Fibroblast of the conjunctiva (primary cell): ENCODE data around the gene PTPN7.
"Not testable (repeated sequence)": the region's sequence is repeated elsewhere in the genome, so short reads cannot be mapped to it uniquely, and the experiment has no call there.

Source experiments
- DNase-seq: peaks from one replicate; pipeline ENCODE4 v3.0.0-alpha.2; 2010; ENCODE audit warnings: low read depth

Gene PTPN7

DNA sequence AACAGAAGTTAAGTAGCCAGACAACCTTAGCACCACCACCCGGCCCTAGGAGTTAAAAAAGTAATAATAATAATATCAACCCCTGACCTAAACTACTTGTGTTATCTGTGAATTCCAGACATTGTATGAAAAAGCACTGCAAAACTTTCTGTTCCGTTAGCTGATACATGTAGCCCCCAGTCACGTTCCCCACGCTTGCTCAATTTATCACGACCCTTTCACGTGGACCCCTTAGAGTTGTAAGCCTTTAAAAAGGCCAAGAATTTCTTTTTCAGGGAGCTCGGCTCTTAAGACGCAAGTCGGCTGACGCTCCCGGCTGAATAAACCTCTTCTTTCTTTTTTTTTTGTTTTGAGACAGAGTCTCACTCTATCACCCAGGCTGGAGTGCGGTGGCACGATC is 6.7 kb upstream of the PTPN7 start:
- DNase-seq: not testable (repeated sequence)

DNA sequence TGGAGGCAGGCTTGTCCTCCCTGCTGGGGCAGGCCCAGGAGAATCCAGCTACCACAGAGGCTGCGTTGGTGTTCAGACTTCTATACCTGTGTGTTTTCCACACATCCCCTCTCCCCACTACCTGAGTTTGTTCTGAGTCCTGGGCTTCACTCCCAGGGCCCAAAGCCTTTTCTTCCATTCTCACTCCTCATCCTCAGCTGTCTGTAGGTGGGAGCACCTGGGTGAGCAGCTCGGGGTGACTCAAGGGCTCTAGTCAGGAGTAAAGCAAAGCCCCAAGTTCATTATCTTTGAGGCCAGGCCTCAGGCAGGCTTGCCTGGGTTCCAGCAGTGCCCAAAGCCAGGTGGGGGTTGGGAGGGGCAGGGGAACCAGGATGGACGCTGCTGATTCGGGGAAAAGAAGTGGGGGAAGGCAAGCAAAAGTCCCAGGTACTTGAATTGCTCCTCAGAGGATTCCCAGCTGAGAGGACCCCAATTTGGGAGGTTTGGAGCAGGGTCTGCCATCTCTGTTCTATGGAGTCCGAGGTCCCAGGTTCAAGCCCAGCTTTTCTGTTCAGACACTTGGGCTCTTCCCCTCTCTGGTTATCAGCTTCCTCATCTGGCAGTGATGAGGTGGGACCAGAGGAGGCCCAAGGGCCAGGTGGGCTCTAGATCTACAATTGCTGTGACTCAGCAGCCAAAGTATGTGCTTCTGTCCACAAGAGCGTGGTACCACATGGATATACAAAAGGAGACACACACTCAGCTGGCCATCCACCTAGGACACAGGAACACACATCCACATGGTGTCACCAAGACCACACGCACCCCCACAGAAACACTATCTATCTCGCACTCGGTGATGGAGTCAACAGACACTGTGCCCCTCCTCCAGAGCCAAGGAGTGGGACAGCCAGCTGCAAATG is 5.8 kb upstream of the PTPN7 start:
- no peak for DNase-seq

DNA sequence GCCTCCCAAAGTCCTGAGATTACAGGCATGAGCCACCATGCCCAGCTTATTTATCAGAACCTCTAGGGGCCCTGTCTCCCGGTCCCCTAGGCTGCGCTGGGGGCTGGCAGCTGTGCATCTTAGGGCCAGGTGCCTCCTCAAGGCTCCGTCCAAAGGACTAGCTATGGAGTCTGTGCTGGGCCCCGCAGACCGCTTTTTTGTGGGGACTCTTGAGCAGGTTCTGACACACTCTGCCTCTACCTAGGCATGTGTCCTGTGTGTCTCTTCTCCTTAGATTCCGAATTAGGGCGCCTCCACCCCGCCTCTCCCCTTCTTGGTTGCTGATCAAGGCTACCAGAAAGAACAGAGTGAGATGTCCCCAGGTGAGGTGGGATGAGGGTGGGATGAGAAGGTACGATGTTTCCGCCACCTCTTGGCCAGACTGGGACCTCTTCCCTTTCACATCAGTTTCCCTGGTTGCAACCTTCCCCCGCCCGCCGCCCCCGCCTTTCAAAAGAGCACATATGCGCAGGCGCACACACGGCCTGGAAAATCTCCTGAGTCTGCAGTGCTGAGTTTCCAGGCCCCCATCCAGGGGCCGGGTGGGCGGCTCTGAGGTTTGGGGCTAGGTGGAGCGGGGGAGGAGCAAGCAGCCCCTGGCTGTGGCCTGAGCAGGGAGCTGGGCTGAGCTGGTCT is 5.0 kb upstream of the PTPN7 start:
- DNase-seq: no peak

DNA sequence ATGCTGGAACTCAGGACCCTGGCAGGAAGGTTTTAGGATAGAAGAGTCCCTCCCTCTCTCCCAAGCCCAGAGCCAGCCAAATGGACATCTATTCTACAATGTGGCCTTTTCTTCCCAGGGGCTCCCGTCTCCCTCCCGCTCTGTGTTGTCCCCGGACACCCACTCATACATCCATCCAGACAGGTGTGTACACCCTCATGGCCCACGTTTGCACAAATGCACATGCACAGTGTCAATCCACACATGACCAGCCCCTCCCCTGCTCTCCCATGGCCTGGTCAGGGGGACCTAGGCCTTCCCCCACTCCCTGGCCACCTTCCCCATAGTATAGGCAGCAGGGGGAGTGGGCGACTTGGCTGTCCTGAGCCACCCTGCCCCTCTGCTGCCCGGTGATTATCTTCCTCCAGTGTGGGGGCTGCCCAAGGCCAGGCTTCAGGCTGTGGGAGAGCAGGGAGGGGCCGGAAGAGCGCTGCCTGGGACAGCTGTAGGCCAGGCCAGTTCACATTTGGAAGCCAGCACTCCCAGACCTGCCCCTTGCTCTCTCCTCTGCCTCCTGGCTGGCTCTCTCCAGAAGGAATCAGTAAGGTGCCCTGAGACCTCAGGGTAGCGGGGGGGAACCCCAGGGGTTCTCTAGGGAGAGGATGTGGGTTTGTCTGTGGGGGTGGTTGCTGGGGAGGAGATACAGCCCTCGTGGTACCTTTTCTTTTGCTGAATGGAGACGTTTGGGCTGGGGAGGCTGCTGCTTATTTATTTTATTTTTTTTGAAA is 4.1 kb upstream of the PTPN7 start:
- DNase-seq: no peak

DNA sequence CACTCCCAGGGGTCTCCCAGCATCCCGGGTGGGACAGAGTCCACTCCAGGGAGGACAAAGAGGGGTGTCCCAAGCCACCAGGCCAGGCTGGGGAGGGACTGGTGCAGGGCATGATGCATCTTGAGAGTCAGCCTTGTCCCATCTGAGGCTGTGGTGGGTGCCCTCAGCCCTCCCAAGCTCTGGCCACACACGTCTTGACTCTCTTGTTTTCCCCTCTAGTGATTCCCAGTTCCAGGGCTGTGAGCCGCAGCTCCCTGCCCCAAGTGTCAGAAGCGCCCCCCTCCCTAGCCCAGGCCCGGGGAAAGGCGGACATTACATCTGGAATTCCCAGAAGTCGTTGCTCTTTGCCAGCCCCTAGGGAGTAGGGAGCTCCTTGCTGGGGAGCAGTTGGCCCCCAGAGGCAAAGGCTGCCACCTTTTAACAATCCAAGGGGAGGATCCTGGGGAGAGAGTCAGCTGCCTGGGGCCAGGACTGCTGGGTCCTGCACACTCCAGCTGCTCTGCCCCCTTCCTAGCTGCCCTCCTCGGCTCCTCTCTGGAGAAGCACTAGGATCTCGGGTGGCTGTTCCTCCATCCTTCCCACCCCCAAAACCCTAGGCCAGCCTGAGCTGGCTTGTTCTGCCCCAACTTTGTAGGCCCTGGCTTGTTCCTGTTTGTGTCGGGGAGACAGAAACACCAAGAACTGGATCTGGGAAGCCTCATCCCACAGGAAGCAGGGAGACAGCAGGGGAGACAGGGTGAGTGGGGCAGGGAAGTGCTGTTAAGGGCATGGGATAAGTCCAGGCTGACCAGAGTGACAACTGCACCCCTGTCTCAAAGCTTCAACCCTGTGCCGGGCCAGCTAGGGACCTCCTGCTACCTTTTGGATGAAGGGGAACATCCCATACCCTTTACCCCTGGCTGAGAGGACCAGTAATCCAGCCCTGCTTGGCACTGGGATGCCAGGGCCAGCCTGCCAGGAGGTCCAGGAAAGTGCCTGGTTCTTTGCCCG is 3.2 kb upstream of the PTPN7 start:
- no peak for DNase-seq

DNA sequence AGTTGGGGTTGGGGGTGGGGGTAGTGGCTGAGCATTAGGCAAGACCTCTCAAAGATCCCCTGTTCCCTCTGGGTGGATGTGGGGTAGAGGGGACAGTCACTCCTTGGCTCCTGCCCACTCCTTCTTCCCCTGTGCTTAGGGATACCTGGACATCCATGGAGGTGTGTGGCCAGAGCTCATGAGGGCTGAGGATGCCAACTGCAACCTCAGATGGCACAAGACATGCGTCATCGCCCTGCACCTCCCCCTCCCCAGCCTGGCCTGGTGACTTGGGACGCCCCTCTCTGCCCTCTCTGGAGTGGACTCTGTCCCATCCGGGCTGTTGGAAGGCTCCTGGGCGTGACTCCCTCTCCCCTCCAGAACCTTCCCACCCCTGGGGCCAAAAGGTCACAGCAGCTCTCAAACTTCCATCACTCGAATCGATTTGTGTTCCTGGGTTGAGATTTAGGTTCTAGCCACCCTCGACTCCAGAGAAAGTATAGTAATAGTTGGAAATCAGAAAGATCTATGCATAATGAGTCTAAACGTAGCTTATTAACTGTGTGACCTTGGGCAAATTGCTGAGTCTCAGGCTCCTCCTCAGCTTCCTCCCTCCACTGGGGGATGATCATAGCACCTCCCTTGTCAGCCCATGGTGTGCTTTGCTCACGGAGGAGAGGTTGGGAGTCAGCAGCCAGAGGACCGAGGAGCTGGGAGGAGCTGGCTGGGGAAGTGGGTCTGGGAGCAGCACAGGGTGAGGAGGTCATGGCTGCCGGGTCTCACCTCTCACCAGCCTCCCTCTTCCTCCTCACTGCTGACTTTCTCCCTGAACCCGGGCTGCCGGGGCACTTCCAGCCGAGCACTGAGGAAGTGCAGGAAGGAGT is 2.2 kb upstream of the PTPN7 start:
- no peak for DNase-seq

DNA sequence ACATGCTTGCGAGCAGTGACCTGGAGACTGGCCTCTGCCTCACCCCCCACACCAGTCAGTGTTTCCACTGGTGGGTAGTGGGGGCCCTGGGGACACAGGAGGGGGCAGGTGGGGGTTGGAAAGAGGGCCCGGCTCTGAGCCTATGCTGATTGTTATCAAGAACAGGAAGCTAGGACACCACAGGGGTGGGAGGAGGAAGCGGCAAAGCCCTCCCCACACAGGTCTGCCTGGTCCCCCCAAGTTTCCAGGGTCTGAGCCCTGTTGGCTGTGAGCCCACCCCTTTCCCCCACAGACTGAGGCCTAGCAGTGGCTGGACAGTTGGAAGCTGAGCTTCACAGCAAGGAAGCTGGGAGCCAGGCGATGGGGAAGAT is 1.6 kb upstream of the PTPN7 start:
- DNase-seq: no peak

DNA sequence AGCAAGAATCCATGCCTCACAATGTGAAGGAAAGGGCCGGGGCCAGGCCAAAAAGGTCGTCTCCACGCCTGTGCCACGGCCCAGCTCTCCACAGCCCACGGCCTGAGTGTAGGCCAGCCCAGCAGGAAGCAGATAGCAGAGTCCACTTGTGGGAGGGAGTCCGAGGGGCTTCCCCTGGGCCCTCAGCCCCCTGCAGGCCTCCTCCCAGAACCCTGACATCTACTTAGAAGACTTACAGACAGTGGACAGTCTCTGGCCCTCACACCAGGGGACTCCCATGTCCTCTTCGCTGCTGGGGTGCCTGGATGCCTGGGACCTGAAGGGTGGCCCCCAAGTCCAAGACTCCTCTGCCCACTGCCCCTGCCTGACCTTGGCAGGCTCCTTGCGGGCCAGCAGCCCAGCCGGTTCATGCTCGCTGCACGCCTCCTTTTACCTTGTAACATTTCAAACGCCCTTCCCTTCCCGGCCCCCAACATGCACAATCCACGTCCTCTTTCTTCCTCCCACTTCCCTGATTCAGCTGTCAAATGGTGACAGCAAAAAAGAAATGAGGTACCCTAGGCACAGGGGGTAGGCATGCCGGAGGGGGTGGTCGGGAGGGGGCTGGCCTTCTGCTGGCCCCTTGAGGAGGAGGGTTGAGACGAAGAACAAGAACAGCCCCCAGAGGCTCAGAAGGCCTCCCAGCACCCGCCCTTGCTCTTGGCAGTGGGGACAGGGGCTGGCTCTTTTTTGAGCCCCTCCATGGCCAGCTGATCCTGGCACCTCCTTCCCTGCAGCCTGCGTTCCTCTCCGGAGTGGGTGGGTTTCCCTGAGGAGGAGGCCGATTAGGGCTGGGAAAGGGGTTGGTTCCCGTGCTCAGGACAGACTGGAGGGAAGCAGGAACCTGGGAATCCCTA is 997 bp upstream of the PTPN7 start:
- DNase-seq: no peak

DNA sequence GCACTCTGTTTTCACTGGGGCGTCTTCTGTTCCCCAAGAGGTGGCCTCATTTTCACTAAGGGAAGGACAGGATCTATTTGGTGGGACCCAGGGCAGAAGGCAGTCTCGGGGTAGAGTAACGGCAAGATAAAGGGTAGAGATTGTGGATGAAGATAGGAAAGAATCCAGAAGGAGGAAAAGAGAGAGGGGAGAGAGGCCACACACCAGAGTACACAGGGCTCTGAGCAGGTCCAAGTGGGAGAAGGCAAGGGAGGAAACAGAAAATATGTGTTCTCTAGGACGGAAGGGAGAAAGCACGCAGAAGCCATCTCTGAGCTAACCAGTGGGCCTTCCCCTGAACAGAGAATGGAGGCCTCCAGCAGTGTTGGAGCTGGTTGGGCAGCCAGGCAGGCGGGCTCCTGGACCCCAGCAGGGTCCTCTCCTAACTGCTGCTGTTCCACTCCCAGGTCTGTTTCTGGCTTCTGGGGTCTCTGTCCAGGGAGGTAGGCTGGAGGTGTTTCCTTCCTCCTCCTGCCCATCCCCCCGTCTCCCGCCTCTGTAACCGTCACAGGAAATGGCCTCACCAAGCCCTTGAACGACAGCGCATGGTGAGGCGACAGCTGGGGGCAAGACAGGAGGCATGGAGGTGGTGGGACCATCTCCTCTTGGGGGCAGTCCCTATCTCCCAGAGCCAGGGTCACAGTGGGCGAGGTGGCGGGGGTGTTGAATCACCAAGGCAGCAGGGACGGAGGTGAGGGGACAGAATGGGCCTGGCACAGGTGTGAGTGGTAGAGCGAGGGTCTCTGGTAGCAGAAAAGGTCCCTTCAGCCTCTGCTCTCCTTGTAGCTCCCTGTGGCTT is 649 bp downstream of the PTPN7 start:
- DNase-seq: no peak

DNA sequence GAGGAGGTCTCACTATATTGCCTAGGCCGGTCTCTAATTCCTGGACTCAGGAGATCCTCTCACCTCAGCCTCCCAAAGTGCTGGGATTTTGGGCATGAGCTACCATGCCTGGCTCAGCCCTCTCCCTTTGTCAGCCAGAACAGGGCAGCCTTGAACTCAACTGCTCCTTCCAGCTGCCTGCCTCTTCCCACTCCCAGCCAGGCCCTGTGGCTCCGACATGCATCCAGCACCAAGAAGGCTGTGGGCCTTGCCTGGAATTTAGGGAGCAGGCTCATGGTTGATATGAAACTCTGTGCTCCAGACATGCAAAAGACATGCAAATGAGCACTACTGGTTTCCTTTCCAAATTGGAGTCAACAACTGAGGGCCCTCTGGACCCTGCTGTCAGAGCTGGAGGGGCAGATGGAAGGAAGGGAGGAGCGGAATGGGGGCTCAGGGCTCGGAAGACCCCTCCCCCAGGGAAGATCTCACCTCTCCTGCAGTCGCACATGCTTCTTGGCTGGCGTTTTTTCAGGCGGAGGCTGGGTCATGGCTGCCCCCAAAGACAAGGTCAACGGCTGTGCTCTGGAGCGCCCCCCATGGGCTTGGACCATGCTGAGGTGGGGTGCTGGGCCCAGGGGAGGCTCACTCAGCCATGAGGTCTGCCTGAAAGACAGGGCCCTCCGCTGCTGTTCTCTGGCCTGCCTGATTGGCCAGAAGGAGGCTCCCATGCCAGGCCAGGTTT is 1.4 kb downstream of the PTPN7 start:
- DNase-seq: no peak

DNA sequence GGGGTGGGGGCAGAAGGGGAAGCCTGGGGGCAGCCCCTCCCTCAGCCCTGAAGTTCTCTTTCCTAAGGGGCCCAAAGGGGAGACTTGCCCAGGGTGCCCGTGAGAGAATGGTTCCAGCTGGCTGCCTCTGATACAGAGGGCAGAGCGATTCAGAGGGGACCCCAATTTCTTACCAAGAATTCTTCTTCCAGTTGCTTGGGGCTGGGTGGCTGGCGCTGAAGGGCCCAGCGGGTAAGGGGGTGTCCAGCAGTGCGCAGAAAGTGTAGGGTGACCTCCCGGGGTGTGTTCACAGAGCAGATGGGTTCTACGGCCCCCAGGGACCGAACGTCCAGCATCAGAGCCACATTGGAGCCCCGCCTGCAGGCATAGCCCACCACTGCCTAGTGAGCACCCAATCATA is 2.5 kb downstream of the PTPN7 start:
- DNase-seq: no peak

DNA sequence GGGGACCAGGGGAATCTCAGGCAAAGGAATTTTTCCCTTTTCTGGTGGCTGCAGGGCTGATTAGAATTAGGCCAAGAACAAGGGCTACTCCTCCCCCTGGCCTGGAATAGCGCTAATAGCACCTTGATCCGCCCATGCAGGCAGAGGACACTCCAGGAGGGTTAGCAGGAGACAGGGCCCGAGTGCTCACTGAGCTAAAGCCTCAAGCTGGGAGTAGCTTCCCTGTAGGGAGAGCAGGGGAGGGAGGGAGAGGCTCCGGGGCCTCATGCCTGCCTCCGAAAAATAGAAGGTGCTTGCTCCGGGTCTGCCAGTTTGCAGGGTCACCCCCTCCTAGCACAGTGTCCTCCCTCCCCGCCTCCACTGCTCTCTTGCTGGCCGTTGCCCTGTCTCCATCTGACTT is 3.8 kb downstream of the PTPN7 start:
- DNase-seq: no peak

DNA sequence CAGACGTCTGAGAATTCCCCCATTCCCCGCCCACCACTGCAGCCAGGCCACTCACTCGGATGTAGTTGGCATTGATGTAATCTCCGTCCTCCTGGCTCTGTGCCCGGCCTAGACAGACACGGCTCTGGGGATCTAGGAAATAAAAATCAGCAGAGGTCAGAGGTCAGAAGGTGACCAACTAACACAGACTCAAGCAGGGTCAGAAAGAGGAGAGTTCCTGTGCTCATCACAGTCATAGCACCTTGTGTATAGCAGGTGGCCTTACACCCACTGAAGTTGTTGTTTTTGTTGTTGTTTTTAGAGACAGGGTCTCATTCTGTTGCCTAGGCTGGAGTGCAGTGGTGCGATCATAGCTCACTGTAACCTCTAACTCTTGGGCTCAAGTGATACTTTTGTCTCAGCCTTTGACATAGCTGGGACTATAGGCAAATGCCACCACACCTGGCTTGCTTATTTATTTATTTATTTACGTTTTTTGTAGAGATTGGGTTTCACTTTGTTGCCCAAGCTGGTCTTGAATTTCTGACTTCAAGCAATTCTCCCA is 4.9 kb downstream of the PTPN7 start:
- DNase-seq: no peak

DNA sequence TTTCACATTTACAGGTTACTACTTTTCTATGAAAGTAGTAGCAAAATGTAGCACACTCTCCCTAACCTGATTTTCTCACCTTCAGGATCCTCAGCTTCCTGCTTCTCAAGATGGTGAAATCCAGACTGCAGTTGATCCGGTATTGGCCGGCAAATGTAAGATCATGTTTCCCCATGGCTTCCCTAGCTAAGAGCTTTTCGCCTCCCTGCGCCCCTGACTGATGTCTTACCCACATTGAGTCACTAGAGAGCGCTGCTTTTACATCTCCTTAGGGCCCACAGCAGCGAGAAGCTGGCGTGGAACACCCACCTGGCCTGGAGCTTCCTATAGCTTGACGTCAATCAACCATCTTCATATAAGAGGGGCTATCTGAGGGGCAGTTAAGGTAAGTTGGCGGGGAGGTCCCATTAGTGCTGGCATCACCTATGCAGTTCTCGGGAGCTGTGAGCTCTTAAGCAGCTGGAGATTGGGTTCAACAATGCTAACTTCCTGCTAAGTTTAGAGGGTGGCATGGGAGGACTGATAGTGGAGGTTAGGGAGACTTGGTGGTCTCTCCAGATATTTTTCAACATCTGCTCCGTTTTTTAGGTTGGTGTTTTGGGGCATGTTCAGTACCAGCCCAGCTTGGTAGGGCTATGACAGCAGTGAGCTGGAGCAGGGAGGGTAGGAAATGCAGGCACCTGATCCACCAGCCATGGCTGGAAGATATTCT is 5.5 kb downstream of the PTPN7 start:
- peak; percentile 63 for DNase-seq

DNA sequence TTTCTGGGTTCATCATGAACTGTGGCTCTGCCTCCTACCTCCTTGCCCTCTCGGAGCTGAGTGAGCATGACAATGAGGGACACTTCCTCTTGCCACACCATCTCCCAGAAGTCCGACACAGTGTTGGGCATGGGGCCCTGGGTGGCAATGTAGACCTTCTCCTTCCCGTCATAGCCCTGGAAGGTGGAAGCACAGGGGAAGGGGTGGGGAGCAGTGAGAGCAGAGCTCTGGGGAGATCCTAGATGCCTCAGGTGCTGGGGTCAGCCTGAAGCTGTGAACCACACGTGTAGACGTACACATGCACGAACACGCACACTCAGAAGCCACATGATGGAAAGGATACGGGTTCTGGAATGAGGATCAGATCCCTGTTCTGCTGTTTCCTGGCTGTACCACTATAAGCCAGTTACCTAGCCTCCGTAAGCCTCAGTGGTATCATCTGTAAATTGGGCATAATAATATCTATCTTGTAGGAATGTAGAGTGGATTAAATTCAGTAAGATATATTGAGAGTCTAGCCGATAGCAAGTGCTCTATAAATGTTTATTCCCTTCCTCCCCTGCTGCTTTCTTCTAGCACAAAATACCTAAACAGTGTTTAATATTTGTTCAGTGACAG is 6.1 kb downstream of the PTPN7 start:
- DNase-seq: no peak

DNA sequence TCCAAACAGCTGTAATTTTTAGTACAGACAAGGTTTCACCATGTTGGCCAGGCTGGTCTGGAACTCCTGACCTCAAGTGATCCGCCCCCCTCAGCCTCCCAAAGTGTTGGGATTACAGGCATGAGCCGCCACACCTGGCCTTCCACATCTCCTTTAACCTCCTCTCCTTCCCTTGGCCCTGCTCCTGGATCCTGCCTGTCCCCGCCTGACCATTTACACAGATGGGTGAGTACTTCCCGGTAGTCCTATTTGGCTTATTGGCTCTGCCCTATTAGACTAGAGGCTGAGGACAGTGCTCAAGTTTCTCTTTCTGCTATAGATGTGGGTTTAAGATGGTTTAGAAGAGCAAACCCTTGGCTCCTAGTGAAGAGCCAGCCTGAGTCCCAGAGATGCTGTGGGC is 7.1 kb downstream of the PTPN7 start:
- DNase-seq: no peak

DNA sequence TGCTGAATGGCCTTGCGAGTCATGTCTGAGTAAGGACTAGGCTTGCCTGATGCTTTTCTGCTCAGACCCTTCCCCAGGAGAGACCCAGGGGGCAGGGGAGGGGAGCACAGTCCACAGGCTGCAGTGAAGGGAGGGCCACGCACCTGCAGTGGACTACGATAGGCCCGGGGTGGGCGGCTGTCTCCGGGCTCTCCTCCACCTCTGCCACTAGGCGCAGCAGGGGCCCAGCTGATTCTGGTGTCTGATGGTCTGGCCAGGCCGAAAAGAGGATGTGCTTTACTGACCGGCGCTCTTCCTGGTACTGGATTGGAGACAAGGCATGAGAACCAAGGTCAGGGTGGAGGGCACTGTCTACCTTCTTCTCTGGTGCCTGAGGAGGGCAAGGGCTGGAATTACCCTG is 8.0 kb downstream of the PTPN7 start:
- DNase-seq: no peak
